Liver (tissue), 9 donors: Measurements from ENCODE around the gene ALG1L2. TPM values are rescaled to one million over a fixed set of nuclear protein-coding genes. Genes with fewer than 3 reads are reported as not detected.
"Not testable (repeated sequence)": the region's sequence is repeated elsewhere in the genome, so short reads cannot be mapped to it uniquely, and the experiment has no call there.

Experiments used
- DNase-seq: peaks from one replicate; pipeline ENCODE4 v3.0.0-alpha.2; 2017; ENCODE audit warnings: low spot score
- H3K27ac ChIP-seq, 2 donors: one replicate each; pipeline ENCODE4 v1.7.0; 2013; ENCODE audit warnings: inconsistent platforms in 2 of 2, low read length in 2 of 2, control low read depth in 1 of 2, low read depth in 1 of 2, mild to moderate bottlenecking in 1 of 2
- H3K27me3 ChIP-seq, 4 donors: one replicate each; pipeline versions ENCODE4 v1.6.1 to v1.7.0; 2013; ENCODE audit warnings: low read length in 3 of 4, inconsistent platforms in 1 of 4, mild to moderate bottlenecking in 1 of 4, moderate library complexity in 1 of 4; ENCODE audit not compliant: control insufficient read depth in 4 of 4, insufficient read depth in 4 of 4
- H3K36me3 ChIP-seq, 4 donors: one replicate each; pipeline versions ENCODE4 v1.6.1 to v1.7.0; 2013; ENCODE audit warnings: low read length in 3 of 4, mild to moderate bottlenecking in 3 of 4, low read depth in 1 of 4, moderate library complexity in 1 of 4; ENCODE audit not compliant: control insufficient read depth in 4 of 4, insufficient read depth in 3 of 4
- H3K4me1 ChIP-seq, 4 donors: one replicate each; pipeline versions ENCODE4 v1.6.1 to v1.7.0; 2013; ENCODE audit warnings: low read length in 3 of 4, mild to moderate bottlenecking in 3 of 4, moderate library complexity in 1 of 4; ENCODE audit not compliant: control insufficient read depth in 4 of 4, insufficient read depth in 4 of 4
- H3K4me3 ChIP-seq, 3 donors: one replicate each; pipeline versions ENCODE4 v1.6.1 to v1.7.0; 2013; ENCODE audit warnings: low read length in 3 of 3, control low read depth in 1 of 3, low read depth in 1 of 3, mild to moderate bottlenecking in 1 of 3
- H3K9ac ChIP-seq, 2 donors: one replicate each; pipeline ENCODE4 v1.7.0; 2013; ENCODE audit warnings: low read length in 2 of 2, mild to moderate bottlenecking in 2 of 2, moderate library complexity in 2 of 2, control low read depth in 1 of 2, low read depth in 1 of 2
- H3K9me3 ChIP-seq, 4 donors: one replicate each; pipeline versions ENCODE4 v1.6.1 to v1.7.0; 2013; ENCODE audit warnings: low read length in 3 of 4; ENCODE audit not compliant: control insufficient read depth in 4 of 4
- EGR1 ChIP-seq, 2 donors: IDR thresholded peaks; 2 replicates each; pipeline ENCODE4 v1.6.1; 2016 to 2018; ENCODE audit warnings: antibody characterized with exemption in 2 of 2, low read depth in 2 of 2
- FOXA1 ChIP-seq: IDR thresholded peaks from 2 replicates; pipeline ENCODE4 v1.6.1; 2016; ENCODE audit warnings: antibody characterized with exemption
- FOXA2 ChIP-seq: IDR thresholded peaks from 2 replicates; pipeline ENCODE4 v1.6.1; 2016; ENCODE audit warnings: antibody characterized with exemption
- GABPA ChIP-seq, 2 donors: IDR thresholded peaks in 1 of 2; conservative IDR thresholded peaks in 1 of 2; 2 replicates each; pipeline ENCODE4 v1.6.1; 2016; ENCODE audit warnings: antibody characterized with exemption in 2 of 2, mild to moderate bottlenecking in 1 of 2, moderate library complexity in 1 of 2
- HNF4A ChIP-seq, 2 donors: conservative IDR thresholded peaks; 2 replicates each; pipeline ENCODE4 v1.6.1; 2016; ENCODE audit warnings: antibody characterized with exemption in 2 of 2, mild to moderate bottlenecking in 2 of 2
- HNF4G ChIP-seq: IDR thresholded peaks from 2 replicates; pipeline ENCODE4 v1.6.1; 2016; ENCODE audit warnings: antibody characterized with exemption
- JUND ChIP-seq, 2 donors: IDR thresholded peaks; 2 replicates each; pipeline ENCODE4 v1.6.1; 2016; ENCODE audit warnings: antibody characterized with exemption in 2 of 2
- NR2F2 ChIP-seq: IDR thresholded peaks from 2 replicates; pipeline ENCODE4 v1.6.1; 2016; ENCODE audit warnings: antibody characterized with exemption
- RAD21 ChIP-seq, 2 donors: IDR thresholded peaks; 2 replicates each; pipeline ENCODE4 v1.6.1; 2016; ENCODE audit warnings: antibody characterized with exemption in 2 of 2, mild to moderate bottlenecking in 2 of 2
- RXRA ChIP-seq, 2 donors: IDR thresholded peaks; 2 replicates each; pipeline ENCODE4 v1.6.1; 2017 to 2018; ENCODE audit warnings: antibody characterized with exemption in 2 of 2, mild to moderate bottlenecking in 1 of 2
- SP1 ChIP-seq: IDR thresholded peaks from 2 replicates; pipeline ENCODE4 v1.6.1; 2018; ENCODE audit warnings: antibody characterized with exemption, mild to moderate bottlenecking
- TAF1 ChIP-seq: conservative IDR thresholded peaks from 2 replicates; pipeline ENCODE4 v1.6.1; 2016; ENCODE audit warnings: antibody characterized with exemption, mild to moderate bottlenecking
- YY1 ChIP-seq: IDR thresholded peaks from 2 replicates; pipeline ENCODE4 v1.6.1; 2016; ENCODE audit warnings: antibody characterized with exemption, mild to moderate bottlenecking
- WGBS: extraction: QIAGEN DNeasy Blood & Tissue Kit; methylation state at CpG from one replicate; pipeline ENCODE4 v1.1.7; 2013; 5-methylcytosine and 5-hydroxymethylcytosine counted together
- polyA plus RNA-seq, 2 donors: library from polyadenylated mRNA; stranded (reverse) in 1 of 2; unstranded in 1 of 2; fragments of 200-250 nt in 1 of 2; fragments of >200 nt in 1 of 2; fragmentation: Nextera tagmentation in 1 of 2; extraction: Ambion mirVana in 1 of 2; gene quantifications; one replicate each; pipeline versions ENCODE4 v1.2.1 to v1.2.3, GENCODE V29; 2013 to 2015
- total RNA-seq, 2 donors: library from RNA; depleted of rRNA; stranded (reverse); fragments of >200 nt; gene quantifications; one replicate each; pipeline ENCODE4 v1.2.3, GENCODE V29; 2014
- TF ChIP-seq, protein P1 (sequence below): IDR thresholded peaks from 2 replicates; pipeline ENCODE4 v1.6.1; 2016; ENCODE audit warnings: antibody characterized with exemption
- TF ChIP-seq, protein P2 (sequence below): IDR thresholded peaks from 2 replicates; pipeline ENCODE4 v1.6.1; 2016; ENCODE audit warnings: antibody characterized with exemption
- TF ChIP-seq, protein P3 (sequence below): IDR thresholded peaks from 2 replicates; pipeline ENCODE4 v1.6.1; 2016; ENCODE audit warnings: antibody characterized with exemption
- TF ChIP-seq, protein P4 (sequence below): fragments of 150-350 bp; IDR thresholded peaks from 2 replicates; pipeline ENCODE4 v1.5.1; 2017; ENCODE audit warnings: improper control_type of control experiment, low read depth, low read length; ENCODE audit not compliant: missing input control
- TF ChIP-seq, protein P5 (sequence below): IDR thresholded peaks from 2 replicates; pipeline ENCODE4 v1.6.1; 2016; ENCODE audit warnings: antibody characterized with exemption, mild to moderate bottlenecking
- donor health status: healthy.
- donor health status: healthy.
- donor health status: healthy.
- donor health status: healthy.
- donor health status: healthy.

Gene ALG1L2
- total and polyA plus RNA-seq, 4 donors, result not detected

DNA sequence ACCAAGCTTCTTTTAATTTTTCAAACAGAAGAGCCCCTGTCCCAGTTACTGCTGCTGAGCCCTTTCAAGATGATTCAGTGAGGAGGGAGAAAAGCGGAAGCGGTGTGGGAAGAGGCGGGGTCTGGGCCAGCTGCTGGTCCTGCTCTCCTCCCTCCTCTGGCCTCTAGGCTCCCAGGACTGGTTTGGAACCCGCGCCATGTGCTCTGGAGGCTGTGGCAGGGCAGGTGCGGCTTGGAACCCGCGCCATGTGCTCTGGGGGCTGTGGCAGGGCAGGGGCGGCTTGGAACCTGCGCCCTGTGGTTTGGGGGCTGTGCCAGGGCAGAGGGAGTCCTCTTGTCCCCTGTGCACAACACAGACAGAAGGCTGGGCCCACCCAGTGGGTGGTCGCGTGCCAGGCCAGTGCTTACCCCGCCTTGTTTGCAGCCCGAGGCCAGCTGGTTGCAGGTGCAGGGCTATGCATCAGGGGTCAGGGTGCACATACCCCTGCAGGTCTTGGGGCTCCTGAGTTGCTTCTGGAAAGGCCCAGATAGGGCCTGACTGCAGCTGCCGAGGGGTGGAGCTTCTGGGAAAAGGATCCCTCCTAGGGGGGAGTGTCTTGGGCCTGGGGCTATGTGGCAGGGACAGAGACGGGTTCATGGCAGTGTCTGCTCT is 12.2 kb downstream of the ALG1L2 start:
- Histone ChIP-seq H3K9ac (no peak overlapping the region), H3K36me3 (no peaks in the 10 kb centered on the region), H3K27me3 (no peaks in the 10 kb centered on the region), H3K27ac (no peak overlapping the region), H3K9me3 (no peaks in the 10 kb centered on the region), H3K4me3 (no peak overlapping the region), H3K4me1 (peaks cover 0 to 1% (median 0%) of the 10 kb centered on the region in 4 donors)
- WGBS, result 67% methylated on average over 16 of the region's 16 CpGs
- no peak for DNase-seq
- TF ChIP-seq EGR1 (IDR thresholded peaks at IDR 0.05; ENCODE audit: low read depth in 2 of 2) (no peak), NR2F2 (no peak), HNF4G (no peak), FOXA2 (no peak), HNF4A (conservative IDR thresholded peaks at IDR 0.05) (no peak), RAD21 (IDR thresholded peaks at IDR 0.05) (no peak), SP1 (no peak), FOXA1 (no peak), JUND (IDR thresholded peaks at IDR 0.05) (no peak), YY1 (no peak), GABPA (IDR thresholded peaks at IDR 0.05 in 1 of 2, conservative IDR thresholded peaks at IDR 0.05 in 1 of 2) (no peak), TAF1 (no peak), RXRA (IDR thresholded peaks at IDR 0.05) (no peak)
- TF ChIP-seq, protein P1, sequence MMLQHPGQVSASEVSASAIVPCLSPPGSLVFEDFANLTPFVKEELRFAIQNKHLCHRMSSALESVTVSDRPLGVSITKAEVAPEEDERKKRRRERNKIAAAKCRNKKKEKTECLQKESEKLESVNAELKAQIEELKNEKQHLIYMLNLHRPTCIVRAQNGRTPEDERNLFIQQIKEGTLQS, result no peak
- TF ChIP-seq, protein P2, sequence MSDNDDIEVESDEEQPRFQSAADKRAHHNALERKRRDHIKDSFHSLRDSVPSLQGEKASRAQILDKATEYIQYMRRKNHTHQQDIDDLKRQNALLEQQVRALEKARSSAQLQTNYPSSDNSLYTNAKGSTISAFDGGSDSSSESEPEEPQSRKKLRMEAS, result no peak
- TF ChIP-seq, protein P3, sequence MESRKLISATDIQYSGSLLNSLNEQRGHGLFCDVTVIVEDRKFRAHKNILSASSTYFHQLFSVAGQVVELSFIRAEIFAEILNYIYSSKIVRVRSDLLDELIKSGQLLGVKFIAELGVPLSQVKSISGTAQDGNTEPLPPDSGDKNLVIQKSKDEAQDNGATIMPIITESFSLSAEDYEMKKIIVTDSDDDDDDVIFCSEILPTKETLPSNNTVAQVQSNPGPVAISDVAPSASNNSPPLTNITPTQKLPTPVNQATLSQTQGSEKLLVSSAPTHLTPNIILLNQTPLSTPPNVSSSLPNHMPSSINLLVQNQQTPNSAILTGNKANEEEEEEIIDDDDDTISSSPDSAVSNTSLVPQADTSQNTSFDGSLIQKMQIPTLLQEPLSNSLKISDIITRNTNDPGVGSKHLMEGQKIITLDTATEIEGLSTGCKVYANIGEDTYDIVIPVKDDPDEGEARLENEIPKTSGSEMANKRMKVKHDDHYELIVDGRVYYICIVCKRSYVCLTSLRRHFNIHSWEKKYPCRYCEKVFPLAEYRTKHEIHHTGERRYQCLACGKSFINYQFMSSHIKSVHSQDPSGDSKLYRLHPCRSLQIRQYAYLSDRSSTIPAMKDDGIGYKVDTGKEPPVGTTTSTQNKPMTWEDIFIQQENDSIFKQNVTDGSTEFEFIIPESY, result no peak
- TF ChIP-seq, protein P4, sequence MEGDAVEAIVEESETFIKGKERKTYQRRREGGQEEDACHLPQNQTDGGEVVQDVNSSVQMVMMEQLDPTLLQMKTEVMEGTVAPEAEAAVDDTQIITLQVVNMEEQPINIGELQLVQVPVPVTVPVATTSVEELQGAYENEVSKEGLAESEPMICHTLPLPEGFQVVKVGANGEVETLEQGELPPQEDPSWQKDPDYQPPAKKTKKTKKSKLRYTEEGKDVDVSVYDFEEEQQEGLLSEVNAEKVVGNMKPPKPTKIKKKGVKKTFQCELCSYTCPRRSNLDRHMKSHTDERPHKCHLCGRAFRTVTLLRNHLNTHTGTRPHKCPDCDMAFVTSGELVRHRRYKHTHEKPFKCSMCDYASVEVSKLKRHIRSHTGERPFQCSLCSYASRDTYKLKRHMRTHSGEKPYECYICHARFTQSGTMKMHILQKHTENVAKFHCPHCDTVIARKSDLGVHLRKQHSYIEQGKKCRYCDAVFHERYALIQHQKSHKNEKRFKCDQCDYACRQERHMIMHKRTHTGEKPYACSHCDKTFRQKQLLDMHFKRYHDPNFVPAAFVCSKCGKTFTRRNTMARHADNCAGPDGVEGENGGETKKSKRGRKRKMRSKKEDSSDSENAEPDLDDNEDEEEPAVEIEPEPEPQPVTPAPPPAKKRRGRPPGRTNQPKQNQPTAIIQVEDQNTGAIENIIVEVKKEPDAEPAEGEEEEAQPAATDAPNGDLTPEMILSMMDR, result no peak
- TF ChIP-seq, protein P5, sequence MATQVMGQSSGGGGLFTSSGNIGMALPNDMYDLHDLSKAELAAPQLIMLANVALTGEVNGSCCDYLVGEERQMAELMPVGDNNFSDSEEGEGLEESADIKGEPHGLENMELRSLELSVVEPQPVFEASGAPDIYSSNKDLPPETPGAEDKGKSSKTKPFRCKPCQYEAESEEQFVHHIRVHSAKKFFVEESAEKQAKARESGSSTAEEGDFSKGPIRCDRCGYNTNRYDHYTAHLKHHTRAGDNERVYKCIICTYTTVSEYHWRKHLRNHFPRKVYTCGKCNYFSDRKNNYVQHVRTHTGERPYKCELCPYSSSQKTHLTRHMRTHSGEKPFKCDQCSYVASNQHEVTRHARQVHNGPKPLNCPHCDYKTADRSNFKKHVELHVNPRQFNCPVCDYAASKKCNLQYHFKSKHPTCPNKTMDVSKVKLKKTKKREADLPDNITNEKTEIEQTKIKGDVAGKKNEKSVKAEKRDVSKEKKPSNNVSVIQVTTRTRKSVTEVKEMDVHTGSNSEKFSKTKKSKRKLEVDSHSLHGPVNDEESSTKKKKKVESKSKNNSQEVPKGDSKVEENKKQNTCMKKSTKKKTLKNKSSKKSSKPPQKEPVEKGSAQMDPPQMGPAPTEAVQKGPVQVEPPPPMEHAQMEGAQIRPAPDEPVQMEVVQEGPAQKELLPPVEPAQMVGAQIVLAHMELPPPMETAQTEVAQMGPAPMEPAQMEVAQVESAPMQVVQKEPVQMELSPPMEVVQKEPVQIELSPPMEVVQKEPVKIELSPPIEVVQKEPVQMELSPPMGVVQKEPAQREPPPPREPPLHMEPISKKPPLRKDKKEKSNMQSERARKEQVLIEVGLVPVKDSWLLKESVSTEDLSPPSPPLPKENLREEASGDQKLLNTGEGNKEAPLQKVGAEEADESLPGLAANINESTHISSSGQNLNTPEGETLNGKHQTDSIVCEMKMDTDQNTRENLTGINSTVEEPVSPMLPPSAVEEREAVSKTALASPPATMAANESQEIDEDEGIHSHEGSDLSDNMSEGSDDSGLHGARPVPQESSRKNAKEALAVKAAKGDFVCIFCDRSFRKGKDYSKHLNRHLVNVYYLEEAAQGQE, result no peak

DNA sequence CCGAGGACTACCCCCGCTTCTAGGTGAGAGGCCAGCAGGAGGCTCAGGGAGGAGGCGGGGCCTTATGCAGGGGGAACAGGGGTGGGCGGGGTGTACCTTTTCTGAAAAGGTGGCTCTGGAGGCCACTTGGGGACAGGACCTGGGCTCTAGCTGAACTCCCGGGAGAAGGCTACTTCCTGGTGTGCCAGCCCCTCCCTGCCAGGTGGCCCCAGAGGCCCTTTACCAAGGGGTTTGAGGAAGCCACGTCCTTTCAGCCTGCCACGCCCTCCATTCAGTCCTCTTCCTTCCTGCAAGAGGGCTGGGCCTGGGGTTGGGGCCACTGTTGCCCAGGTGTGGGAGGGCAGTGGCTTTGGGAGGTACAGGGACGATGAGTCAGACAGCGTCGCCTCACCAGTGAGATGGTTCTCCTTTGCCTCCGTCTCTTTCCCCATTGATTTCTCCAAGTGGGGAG is 12.9 kb downstream of the ALG1L2 start:
- not testable (repeated sequence) for H3K4me3 ChIP-seq, DNase-seq, H3K27ac ChIP-seq, H3K27me3 ChIP-seq, H3K4me1 ChIP-seq, H3K9me3 ChIP-seq, H3K9ac ChIP-seq, H3K36me3 ChIP-seq
- 63% methylated on average over 11 of the region's 11 CpGs for WGBS

DNA sequence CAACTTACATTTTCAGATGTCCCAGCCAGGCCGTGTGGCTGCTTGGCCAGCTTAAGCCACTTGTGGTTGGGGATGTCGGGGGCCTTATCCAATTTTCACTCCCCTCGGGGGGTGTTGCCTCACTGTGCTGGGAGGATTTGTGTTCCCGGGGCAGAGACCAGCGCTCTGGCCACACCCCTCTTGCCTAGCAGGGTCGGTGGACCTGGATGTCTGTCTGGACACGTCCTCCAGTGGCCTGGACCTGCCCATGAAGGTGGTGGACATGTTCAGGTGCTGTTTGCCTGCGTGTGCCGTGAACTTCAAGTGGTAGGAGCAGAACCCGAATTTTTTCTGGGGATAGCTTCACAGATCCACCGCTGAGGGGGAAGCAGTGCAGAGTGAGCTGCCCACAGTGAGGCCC is 14.2 kb downstream of the ALG1L2 start:
- not testable (repeated sequence) for H3K9me3 ChIP-seq, DNase-seq, H3K9ac ChIP-seq, H3K4me1 ChIP-seq, H3K27me3 ChIP-seq, H3K4me3 ChIP-seq, H3K36me3 ChIP-seq, H3K27ac ChIP-seq
- 45% methylated on average over 11 of the region's 11 CpGs for WGBS

DNA sequence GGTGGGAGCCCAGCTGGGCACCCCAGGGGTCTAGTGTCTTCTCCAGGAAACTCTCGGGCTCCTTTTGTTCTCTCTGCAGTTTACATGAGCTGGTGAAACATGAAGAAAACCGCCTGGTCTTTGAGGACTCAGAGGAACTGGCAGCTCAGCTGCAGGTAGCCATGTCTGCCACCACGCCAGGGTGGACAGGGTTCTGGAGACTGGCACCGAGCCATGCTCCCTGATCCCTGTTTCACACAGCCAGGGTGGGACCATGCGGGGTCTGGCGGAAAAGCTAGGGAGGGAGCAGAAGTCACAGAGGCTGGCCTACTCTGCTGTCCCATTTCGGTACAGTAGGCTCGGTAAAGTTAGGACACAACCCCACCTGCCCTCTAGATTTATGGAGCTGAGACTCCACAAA is 15.5 kb downstream of the ALG1L2 start:
- not testable (repeated sequence) for H3K4me3 ChIP-seq, H3K36me3 ChIP-seq, H3K9me3 ChIP-seq, H3K9ac ChIP-seq, H3K27ac ChIP-seq, H3K27me3 ChIP-seq, H3K4me1 ChIP-seq, DNase-seq
- 85% methylated on average over 8 of the region's 8 CpGs for WGBS
